ENCODE measurements around the gene AGXT2.

The AGXT2 gene

DNA sequence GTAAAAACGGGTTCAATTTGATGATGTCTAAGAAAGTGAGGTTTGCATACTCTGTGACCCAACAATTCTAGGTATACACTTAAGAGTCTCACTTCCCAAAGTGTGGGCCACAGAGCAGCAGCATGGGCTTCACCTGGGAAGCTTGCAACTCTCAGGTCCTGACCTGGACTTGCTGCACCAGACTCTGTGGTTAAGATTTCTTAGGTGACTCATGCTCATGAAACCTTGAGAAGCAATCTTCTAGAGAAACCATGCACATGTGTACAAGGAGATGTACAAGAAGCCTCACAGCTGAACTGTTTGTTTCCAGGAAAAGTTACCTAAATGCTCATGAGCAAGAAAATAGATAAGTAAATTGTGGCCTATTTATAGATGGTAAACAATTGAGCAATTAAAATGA lies 88.4 kb downstream of the AGXT2 start:
- TF ChIP-seq ZNF70 (CRISPR knock-in tag; IDR thresholded peaks at IDR 0.05) (no peak), OSR1 (CRISPR knock-in tag; IDR thresholded peaks at IDR 0.05) (no peak), PPARA (CRISPR knock-in tag; IDR thresholded peaks at IDR 0.05; ENCODE audit: borderline replicate concordance) (no peak), RARB (CRISPR knock-in tag; IDR thresholded peaks at IDR 0.05) (no peak), TOX (CRISPR knock-in tag; IDR thresholded peaks at IDR 0.05; ENCODE audit: borderline replicate concordance) (no peak), ARNTL (CRISPR knock-in tag; IDR thresholded peaks at IDR 0.05; ENCODE audit: borderline replicate concordance, low read depth) (no peak)
- ATAC-seq = peak; percentile 38; the same call in 1 of the 3 replicates

DNA sequence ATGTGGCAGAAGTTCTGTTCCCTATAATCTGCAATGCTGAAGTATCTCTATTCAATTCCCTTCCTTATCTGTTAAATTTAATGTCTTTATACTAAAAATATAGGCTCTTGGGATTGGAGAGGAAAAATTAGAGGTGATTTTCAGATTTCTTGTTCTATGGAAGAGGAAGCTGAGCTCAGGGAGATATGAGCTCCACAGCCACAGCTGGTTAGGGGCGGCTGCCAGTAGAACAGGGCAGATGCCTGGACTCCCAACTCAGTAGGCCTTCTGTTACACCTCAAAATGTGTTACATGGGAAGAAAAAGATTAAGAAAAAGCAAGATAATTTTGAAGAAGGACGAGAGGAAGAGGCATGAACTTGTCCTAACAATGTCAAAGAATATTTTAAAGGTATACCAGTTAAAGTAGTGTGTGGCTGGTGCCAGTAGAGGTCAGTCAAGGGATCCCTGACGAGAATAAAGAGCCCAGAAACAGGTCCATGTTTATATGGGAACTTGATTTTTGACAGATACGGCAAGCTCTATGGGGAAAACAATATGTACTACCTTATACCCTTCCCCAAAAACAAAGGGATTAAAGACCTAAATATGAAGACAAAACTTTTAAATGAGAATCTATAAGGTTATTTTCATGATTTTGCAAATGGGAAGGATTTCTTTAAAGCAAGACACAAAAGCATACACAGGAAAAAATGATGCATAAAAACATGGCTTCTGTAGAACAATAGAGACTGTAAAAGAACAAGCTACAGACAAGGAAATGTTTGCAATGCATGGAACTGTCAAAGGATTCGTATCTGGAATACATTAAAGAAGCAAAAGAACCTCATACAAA lies 89.7 kb downstream of the AGXT2 start:
- no peak for TF ChIP-seq ISL1 (CRISPR knock-in tag; IDR thresholded peaks at IDR 0.05)
- TF ChIP-seq ZNF565 (CRISPR knock-in tag; conservative IDR thresholded peaks at IDR 0.05; ENCODE audit: low read depth) = no peak
- no peak for TF ChIP-seq ESRRG (CRISPR knock-in tag; IDR thresholded peaks at IDR 0.05)
- no peak for TF ChIP-seq CSDC2 (CRISPR knock-in tag; IDR thresholded peaks at IDR 0.05)
- TF ChIP-seq, protein P1, sequence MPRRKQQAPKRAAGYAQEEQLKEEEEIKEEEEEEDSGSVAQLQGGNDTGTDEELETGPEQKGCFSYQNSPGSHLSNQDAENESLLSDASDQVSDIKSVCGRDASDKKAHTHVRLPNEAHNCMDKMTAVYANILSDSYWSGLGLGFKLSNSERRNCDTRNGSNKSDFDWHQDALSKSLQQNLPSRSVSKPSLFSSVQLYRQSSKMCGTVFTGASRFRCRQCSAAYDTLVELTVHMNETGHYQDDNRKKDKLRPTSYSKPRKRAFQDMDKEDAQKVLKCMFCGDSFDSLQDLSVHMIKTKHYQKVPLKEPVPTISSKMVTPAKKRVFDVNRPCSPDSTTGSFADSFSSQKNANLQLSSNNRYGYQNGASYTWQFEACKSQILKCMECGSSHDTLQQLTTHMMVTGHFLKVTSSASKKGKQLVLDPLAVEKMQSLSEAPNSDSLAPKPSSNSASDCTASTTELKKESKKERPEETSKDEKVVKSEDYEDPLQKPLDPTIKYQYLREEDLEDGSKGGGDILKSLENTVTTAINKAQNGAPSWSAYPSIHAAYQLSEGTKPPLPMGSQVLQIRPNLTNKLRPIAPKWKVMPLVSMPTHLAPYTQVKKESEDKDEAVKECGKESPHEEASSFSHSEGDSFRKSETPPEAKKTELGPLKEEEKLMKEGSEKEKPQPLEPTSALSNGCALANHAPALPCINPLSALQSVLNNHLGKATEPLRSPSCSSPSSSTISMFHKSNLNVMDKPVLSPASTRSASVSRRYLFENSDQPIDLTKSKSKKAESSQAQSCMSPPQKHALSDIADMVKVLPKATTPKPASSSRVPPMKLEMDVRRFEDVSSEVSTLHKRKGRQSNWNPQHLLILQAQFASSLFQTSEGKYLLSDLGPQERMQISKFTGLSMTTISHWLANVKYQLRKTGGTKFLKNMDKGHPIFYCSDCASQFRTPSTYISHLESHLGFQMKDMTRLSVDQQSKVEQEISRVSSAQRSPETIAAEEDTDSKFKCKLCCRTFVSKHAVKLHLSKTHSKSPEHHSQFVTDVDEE (CRISPR knock-in tag; IDR thresholded peaks at IDR 0.05) = no peak
- TF ChIP-seq ZC3H10 (CRISPR knock-in tag; IDR thresholded peaks at IDR 0.05) = no peak
- TF ChIP-seq TCF4 (CRISPR knock-in tag; IDR thresholded peaks at IDR 0.05; ENCODE audit: borderline replicate concordance) = no peak
- no peak for TF ChIP-seq ZNF8 (CRISPR knock-in tag; IDR thresholded peaks at IDR 0.05)
- TF ChIP-seq TOX (CRISPR knock-in tag; IDR thresholded peaks at IDR 0.05; ENCODE audit: borderline replicate concordance) = no peak
- no peak for TF ChIP-seq SNAI2 (CRISPR knock-in tag; IDR thresholded peaks at IDR 0.05)
- TF ChIP-seq, protein P2, sequence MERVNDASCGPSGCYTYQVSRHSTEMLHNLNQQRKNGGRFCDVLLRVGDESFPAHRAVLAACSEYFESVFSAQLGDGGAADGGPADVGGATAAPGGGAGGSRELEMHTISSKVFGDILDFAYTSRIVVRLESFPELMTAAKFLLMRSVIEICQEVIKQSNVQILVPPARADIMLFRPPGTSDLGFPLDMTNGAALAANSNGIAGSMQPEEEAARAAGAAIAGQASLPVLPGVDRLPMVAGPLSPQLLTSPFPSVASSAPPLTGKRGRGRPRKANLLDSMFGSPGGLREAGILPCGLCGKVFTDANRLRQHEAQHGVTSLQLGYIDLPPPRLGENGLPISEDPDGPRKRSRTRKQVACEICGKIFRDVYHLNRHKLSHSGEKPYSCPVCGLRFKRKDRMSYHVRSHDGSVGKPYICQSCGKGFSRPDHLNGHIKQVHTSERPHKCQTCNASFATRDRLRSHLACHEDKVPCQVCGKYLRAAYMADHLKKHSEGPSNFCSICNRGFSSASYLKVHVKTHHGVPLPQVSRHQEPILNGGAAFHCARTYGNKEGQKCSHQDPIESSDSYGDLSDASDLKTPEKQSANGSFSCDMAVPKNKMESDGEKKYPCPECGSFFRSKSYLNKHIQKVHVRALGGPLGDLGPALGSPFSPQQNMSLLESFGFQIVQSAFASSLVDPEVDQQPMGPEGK (CRISPR knock-in tag; IDR thresholded peaks at IDR 0.05; ENCODE audit: borderline replicate concordance) = no peak
- TF ChIP-seq ZFP30 (CRISPR knock-in tag; IDR thresholded peaks at IDR 0.05) = no peak
- TF ChIP-seq ZFP3 (CRISPR knock-in tag; IDR thresholded peaks at IDR 0.05) = no peak
- no peak for TF ChIP-seq OSR1 (CRISPR knock-in tag; IDR thresholded peaks at IDR 0.05)
- TF ChIP-seq ZNF70 (CRISPR knock-in tag; IDR thresholded peaks at IDR 0.05) = no peak
- no peak for TF ChIP-seq ARNTL (CRISPR knock-in tag; IDR thresholded peaks at IDR 0.05; ENCODE audit: borderline replicate concordance, low read depth)
- TF ChIP-seq, protein P3, sequence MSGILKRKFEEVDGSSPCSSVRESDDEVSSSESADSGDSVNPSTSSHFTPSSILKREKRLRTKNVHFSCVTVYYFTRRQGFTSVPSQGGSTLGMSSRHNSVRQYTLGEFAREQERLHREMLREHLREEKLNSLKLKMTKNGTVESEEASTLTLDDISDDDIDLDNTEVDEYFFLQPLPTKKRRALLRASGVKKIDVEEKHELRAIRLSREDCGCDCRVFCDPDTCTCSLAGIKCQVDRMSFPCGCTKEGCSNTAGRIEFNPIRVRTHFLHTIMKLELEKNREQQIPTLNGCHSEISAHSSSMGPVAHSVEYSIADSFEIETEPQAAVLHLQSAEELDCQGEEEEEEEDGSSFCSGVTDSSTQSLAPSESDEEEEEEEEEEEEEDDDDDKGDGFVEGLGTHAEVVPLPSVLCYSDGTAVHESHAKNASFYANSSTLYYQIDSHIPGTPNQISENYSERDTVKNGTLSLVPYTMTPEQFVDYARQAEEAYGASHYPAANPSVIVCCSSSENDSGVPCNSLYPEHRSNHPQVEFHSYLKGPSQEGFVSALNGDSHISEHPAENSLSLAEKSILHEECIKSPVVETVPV (CRISPR knock-in tag; IDR thresholded peaks at IDR 0.05) = no peak
- ATAC-seq = peak; percentile 93

DNA sequence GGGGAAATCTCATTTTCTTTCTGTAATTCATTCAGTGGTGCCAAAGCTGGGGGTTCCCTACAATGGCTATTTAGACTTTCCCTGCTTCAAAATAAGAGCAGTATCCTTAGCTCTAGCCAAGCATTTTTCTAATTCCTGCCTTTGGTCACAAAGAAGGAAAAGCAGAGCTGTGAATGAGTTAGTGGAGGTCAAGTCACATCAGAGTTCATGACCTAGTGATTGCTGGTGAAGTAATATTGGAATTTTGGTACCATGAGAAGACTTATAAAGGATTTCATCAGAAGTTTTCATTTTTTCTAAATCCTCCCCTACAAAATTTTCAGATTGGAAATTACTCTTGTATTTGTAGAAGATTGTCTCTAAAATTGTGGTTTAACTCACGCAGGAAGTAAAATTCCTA lies 90.4 kb downstream of the AGXT2 start:
- TF ChIP-seq ZNF70 (CRISPR knock-in tag; IDR thresholded peaks at IDR 0.05) = no peak
- no peak for TF ChIP-seq ZFP30 (CRISPR knock-in tag; IDR thresholded peaks at IDR 0.05)
- no peak for TF ChIP-seq ZNF8 (CRISPR knock-in tag; IDR thresholded peaks at IDR 0.05)
- TF ChIP-seq ZFP3 (CRISPR knock-in tag; IDR thresholded peaks at IDR 0.05) = no peak
- TF ChIP-seq GLIS3 (CRISPR knock-in tag; IDR thresholded peaks at IDR 0.05) = no peak
- no peak for TF ChIP-seq PPARA (CRISPR knock-in tag; IDR thresholded peaks at IDR 0.05; ENCODE audit: borderline replicate concordance)
- TF ChIP-seq, protein P1 (CRISPR knock-in tag; IDR thresholded peaks at IDR 0.05) = no peak
- no peak for TF ChIP-seq ESRRG (CRISPR knock-in tag; IDR thresholded peaks at IDR 0.05)
- no peak for TF ChIP-seq CSDC2 (CRISPR knock-in tag; IDR thresholded peaks at IDR 0.05)
- TF ChIP-seq, protein P4, sequence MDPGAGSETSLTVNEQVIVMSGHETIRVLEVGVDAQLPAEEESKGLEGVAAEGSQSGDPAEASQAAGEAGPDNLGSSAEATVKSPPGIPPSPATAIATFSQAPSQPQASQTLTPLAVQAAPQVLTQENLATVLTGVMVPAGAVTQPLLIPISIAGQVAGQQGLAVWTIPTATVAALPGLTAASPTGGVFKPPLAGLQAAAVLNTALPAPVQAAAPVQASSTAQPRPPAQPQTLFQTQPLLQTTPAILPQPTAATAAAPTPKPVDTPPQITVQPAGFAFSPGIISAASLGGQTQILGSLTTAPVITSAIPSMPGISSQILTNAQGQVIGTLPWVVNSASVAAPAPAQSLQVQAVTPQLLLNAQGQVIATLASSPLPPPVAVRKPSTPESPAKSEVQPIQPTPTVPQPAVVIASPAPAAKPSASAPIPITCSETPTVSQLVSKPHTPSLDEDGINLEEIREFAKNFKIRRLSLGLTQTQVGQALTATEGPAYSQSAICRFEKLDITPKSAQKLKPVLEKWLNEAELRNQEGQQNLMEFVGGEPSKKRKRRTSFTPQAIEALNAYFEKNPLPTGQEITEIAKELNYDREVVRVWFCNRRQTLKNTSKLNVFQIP (CRISPR knock-in tag; IDR thresholded peaks at IDR 0.05; ENCODE audit: borderline replicate concordance, low read depth) = no peak
- TF ChIP-seq OSR1 (CRISPR knock-in tag; IDR thresholded peaks at IDR 0.05) = no peak
- TF ChIP-seq ISL1 (CRISPR knock-in tag; IDR thresholded peaks at IDR 0.05) = no peak

More for the DNA sequence above, 90.4 kb downstream of the AGXT2 start:
- ATAC-seq = no peak
